G401 (cell line): ENCODE data around the gene KIAA0319L. TPM values are rescaled to one million over a fixed set of nuclear protein-coding genes. Genes with fewer than 3 reads are reported as not detected.
"Not testable (repeated sequence)": the region's sequence is repeated elsewhere in the genome, so short reads cannot be mapped to it uniquely, and the experiment has no call there.

Experiments
- DNase-seq: peaks from one replicate; pipeline ENCODE4 v3.0.0-alpha.2; 2015; ENCODE audit warnings: low spot score
- in situ Hi-C: cut with HindIII; loops from 2 replicates; pipeline ENCODE4 v1.10.0; 2016; ENCODE audit warnings: low sequenced_read_pairs, mixed read lengths
- total RNA-seq: library from RNA; depleted of rRNA; stranded (reverse); fragments of >200 nt; shearing (Covaris generic); gene quantifications from 2 replicates; pipeline ENCODE4 v1.2.3, GENCODE V29; 2014

The KIAA0319L gene
- total RNA-seq, 1 experiment from 2014 or later, result 31.1 TPM

DNA sequence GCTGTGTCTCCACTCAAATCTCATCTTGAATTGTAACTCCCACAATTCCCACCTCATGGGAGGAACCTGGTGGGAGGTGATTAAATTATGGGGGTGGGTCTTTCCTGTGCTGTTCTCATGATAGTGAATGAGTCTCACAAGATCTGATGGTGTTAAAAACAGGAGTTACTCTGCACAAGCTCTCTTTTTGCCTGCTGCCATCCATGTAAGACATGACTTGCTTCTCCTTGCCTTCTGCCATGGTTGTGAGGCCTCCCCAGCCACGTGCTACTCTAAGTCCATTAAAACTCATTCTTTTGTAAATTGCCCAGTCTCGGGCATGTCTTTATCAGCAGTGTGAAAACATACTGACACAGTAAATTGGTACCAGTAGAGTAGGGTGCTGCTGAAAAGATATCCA lies 93.5 kb downstream of the KIAA0319L start:
- DNase-seq, in situ Hi-C loops: not testable (repeated sequence)

DNA sequence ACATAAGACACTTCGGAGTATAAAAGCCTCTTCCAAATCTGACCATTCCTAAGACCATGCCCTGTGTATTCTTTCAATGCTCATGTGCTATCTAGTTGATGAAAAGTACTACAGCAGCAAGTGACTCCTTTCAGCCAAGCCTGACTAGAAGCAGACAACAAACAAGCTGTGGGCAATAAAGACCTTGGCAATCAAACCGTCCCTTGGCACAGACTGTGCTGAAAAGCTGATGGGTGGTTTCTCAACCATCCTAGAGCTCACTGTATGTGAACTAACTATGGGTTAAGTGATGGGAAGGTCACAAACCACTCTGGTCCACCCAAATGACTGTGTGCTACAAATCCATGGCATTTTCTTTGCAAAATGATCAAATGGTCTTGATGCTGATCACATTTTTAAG lies 94.0 kb downstream of the KIAA0319L start:
- DNase-seq, result no peak
- in situ Hi-C loops, result no loop called here

DNA sequence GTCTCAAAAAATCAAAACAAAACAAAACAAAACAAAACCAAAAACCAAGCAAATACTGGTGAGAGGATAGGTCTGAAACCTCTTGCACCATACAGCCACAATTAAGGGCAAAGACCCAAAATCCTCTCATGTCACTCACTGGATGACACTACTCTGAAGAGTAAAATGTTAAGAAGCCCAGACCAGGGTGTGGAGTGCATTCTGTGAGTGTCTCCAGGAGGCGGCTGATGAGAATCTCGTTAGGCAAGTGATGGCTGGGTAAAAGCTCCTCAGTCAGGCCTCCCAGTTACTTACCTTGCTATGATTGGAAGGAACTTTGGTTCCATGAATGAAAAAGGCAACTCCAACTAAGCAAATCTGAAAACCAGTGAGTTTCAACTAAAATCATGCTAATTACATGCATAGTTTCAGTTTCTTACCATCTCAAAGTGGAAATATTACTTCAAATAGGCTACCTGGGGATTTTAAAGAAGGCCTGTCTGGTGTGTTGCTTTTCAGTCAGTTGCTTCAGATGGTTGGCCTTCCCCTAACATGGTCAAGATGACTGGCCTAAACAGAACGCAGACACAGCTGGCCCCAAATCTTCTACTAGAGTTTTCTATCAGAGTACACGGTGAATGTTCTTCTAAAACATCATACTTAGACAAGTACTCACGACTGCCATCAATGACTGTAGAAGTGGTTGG lies 95.1 kb downstream of the KIAA0319L start:
- DNase-seq, result no peak
- in situ Hi-C loops, result no loop called here

DNA sequence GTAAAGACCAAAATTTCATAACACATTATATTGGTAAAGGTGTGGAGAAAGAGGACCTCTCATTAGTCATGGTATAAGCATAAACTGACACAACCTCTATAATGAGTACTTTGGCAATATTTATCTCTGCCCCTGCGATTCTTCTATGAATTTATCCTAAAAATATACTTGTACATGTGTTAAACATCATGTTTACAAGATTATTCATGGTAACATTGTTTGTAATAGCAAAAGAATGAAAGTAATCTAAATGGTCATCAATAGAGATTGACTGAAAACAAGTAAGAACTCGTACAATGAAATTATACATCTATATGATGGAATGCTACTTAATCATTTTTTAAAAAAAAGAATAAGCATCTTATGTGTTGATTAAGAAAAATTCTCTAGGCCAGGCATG lies 96.4 kb downstream of the KIAA0319L start:
- DNase-seq, result no peak
- in situ Hi-C loops, result no loop called here

DNA sequence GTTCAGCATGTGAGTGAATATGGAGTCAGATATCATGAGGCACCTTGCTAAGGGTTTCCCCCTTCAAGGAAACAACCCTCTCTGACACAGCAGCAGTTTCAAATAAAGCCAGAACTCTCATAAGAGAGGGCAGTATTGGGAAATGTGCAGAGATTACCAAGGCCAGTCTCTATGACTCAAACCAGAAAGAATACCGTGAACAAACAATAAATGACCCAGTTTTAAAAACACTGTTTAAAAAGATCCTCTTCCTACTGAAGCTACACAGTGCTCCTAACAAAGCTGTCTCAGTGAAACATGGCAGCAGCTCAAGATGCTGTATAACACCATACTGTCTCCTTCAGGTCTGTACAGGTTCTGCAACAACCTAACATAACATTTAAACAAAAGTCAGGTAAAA lies 102.6 kb downstream of the KIAA0319L start:
- in situ Hi-C loops, result no loop called here
- DNase-seq, result no peak

DNA sequence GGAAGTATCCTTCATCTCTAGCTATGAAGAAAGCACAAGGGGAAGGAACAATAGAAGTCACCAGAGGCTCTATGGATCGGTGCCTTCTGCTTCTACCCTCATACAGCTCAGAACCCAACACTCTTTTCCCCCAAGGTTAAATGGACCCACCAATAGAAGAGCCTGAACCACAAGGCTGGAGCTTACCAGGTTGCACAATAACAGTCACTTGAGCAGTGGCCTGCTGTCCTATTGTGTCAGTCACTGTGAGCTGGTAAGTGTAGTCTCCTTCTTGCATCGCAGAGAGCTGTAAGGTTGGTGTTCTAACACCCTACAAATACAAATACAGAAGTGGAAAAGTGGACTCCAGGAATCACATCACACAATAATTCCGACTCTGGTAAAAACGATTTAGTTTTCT lies 103.0 kb downstream of the KIAA0319L start:
- in situ Hi-C loops, result no loop called here
- DNase-seq, result no peak

DNA sequence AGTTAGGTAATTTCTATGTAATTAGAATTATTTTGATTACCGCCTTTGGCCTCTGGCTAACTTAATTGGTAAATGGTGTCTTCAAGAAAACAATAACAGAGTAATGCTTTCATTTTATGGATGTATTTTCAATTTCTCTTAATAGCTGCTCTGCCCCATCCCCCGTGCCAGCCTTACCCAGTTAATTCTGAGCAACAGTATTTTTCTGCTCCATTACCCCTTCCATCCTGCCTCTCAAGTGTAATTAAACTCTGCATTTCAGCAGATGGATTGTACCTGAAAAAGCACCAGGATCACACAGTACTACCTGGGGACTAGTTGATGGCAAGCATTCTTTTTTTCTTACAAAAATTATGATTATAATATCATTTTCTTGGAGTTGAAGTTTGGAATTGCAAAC lies 104.2 kb downstream of the KIAA0319L start:
- no peak for DNase-seq
- in situ Hi-C loops, result no loop called here

DNA sequence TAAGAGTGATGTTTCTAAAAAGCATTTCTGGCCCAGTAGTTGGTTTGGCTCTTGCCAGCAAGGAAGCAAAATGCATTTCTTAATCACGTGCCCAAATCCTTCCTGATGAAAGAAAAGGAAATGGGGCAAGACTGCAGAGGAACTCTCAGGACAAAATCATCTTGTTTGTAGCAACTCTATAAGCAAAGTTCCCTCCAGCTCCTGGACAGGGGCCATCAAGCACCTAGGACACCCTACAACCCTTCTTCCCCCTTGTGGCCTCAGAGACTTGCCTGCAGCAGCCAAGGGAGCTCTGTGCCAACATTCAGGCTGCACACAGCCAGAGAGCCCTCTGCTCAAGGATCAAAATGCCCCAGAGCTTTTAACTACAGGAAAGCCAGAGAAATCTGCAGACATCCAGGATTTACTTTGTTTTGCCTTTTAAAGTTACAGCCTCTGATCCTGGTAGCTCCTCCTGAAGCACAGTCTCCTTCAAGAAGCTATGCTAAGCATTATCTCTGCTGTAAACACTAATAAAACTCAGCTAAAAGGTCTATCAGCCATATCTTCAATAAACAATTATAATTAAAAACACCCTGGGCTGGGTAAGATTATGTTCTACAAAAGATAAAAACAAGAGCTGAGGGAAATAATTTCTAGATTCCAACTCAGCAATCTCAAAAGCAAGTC lies 105.0 kb downstream of the KIAA0319L start:
- in situ Hi-C loops, result no loop called here
- peak; percentile 33 for DNase-seq

DNA sequence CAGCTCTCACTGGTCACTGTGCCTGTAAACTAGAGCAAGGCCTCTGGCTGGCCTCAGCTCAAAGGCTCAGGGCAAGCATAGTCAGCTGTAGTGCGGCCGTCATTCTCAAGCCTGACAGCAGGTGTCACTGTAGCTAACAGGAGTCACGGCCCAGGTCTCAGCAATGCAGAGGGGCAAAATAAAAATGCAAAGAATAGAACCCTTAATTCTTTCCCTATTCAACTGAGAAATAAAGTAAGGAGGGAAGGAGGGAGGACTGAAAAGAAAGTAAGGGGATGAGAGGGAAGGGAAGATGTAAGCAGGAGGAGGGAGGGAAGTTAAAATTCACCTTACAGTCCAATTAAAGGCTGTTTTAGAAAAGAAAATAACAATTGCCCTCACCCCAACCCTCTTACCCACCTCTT lies 106.1 kb downstream of the KIAA0319L start:
- DNase-seq, result peak; percentile 85
- in situ Hi-C loops, result no loop called here

DNA sequence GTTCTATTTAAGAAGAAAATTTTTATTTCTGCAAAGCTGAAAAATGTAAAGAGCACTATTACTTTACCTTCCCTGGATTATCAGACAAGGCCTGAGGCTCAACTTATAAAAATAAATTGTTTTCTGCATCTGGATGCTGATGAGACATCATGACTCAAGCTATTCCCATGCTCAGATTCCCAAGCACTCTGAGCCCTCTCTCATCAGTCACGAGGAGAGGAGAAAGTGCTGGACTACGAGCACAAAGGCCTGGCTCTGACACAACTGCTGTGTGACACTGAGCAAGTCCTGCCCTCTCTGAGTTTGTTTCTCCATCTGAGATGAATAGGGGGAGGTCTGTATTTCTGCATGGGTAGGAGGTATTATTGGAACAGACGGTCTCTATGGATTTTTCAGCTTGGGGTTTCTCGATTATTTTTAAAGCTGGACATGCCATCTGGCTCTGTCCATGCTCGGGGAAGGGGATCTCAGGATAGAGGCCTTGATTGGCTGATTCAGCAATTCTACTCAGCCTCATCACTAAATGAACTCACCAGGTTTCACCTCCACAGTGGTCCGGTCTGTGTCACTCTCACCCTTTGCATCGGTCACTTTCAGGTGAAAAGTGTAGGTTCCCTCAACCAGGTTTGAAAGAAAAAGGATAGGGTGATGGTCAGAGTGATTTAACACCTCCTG lies 107.7 kb downstream of the KIAA0319L start:
- in situ Hi-C loops, result loop anchor here (10.0 kb wide), 1 partner anchor 115 kb away; no protein-coding TSS in a partner anchor
- no peak for DNase-seq

DNA sequence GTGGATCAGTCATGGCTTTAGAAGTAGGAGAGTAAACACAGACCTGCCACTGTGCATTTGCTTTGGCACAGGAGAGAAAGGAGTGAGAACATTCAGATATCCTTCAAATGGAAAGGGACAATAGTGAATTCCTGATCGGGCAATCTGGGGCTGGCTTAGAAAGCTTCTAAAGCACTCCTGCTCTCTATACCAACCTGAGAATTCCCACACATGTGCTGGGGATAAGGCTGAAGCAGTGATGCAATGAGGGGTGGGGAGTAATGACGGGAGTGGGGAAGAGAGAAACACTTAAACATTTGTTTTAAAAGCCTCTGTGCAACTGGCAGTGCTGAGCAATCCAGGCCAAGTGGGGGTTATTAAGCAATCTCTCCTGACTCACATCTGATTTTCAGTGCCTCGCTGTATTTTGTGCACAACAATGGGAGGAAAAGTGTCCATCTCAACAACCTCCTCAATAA lies 108.8 kb downstream of the KIAA0319L start:
- no peak for DNase-seq
- in situ Hi-C loops, result loop anchor here (10.0 kb wide), 1 partner anchor 116 kb away; no protein-coding TSS in a partner anchor

DNA sequence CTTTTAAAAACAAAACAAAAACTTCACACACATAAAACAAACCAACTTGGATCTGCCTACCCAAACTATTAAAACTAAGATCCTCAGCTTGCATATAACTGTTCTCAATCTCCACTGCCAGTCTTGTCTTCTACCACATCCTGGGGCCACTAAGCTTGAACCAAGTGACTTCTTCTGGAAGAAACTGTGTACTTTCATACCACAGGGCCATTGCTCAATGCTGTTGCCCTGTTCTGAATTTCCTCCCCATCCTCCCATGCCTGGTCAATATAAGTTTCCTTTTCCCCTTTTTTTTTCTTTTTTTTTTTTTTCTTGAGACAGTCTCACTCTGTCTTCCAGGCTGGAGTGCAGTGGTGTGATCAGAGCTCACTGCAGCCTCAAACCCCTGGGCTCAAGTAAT lies 109.9 kb downstream of the KIAA0319L start:
- in situ Hi-C loops, result loop anchor here (10.0 kb wide), 1 partner anchor 118 kb away; no protein-coding TSS in a partner anchor
- DNase-seq, result no peak

DNA sequence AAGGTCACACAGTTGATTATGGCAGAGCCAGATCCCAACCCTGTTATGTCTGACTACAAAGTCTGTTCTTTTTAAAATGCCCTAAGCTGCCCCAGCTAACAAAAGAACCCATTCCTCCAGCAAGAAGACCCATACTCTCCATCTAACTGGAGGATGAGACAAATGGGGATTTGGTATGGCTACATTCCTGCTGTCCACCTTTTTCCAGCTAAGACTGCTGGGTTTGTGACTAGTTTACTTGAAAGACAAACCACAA lies 112.8 kb downstream of the KIAA0319L start:
- in situ Hi-C loops, result loop anchor here (10.0 kb wide), 1 partner anchor 120 kb away; no protein-coding TSS in a partner anchor

DNA sequence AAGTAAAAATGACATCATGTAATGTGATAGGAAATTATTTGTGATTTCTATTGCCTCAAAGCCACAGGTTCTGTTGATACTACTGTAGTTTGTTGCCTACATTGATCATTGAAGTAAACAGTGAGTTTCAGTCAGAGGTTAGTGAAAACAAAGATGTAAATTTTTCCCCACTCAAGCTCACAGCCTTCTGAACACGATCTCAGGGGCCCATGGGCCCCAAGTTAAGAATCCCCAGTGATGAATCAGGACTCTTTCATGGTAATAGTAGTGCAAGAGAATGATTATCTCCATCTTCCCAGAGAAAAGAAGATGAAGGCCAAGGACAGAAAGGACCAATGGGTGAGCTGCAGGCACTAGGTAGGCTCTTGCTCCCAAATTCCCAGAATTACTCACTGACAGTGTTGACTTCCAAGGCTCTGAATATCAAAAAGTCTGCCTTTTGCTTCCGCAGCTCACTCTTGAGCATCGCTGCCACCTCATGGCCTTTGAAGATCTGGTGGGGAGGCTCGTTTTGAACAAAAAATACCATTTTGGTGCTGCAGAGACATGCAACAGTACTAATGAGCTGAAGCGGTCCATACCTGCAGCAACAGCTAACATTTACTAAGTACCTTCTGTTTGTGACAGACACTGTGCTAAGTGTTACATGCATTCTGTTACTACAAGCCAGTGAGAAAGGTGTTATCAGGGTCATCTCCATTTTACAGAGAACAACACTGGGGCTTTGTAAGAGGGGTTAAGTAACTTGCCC lies 113.3 kb downstream of the KIAA0319L start:
- no peak for DNase-seq
- in situ Hi-C loops, result loop anchor here (10.0 kb wide), 1 partner anchor 121 kb away; no protein-coding TSS in a partner anchor

More for the DNA sequence above, 112.8 kb downstream of the KIAA0319L start:
- no peak for DNase-seq

DNA sequence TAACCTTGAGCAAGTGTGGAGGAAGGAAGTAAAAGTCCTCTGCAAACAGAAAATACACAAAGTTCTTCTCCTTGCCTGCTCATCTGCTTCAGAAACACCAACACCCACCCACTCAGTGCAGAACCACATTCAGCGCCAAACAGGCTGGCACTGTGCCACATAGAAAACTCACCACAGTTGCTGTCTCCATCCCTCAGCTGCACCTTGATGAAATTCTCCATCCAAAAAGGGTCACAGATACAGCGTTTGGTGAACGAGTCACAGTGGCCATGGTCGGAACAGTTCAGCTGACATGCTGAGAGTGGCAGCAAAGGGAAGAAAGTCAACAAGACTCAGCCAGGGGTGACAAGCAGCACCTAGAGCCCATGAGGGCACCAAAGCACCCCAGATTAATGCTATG lies 114.5 kb downstream of the KIAA0319L start:
- in situ Hi-C loops, result loop anchor here (10.0 kb wide), 1 partner anchor 122 kb away; no protein-coding TSS in a partner anchor

DNA sequence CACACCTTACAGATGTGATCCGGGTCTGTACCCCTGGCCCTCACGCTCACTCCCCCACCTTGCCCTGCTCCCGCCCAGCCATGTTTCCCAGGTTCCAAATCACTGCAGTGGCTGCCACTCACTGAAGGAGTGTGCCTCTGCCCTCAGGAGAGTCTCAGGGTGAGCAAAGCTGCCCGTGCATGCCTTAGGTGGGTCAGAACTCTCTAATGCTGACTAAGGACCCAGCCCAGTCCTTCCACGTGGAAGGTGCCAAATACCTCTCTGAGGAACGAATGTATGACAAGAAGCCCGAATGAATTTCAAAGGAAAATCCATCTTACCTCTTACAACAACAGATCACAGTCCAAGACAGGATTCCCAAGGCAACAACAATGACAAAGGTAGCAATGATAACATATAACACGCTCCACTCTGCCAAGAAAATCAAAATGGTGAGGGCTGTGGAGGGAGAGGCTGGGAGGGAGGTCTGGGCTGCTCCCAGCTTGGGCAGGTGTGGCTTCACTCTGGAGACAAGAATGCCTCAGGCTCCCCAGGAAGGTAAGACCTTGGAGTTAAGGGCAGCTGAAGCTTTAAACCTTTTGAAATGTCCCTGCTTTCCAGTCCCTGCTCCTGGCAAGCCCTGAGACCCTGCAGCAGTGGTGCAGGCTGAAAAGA lies 115.2 kb downstream of the KIAA0319L start:
- in situ Hi-C loops, result loop anchor here (10.0 kb wide), 1 partner anchor 123 kb away; no protein-coding TSS in a partner anchor
- no peak for DNase-seq

More for the DNA sequence above, 114.5 kb downstream of the KIAA0319L start:
- DNase-seq, result no peak

DNA sequence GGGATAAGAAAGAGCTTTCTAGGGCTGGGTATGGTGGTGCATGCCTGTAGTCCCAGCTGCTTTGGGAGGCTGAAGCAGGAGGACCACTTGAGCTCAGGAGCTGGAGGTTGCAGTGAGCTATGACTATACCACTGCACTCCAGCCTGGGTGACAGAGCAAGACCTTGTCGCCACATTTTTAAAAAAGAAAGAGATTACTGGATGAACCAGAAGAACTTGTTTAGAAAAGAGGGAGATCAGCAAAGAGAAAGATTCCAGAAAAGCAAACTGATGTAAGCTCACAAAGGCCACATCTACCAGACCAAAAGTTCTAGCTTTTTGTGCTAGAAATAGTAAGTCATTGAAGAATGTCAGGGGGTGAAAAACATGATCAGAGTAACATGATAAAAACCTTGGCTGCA lies 117.6 kb downstream of the KIAA0319L start:
- in situ Hi-C loops, result loop anchor here (10.0 kb wide), 1 partner anchor 125 kb away; no protein-coding TSS in a partner anchor
- DNase-seq, result no peak

DNA sequence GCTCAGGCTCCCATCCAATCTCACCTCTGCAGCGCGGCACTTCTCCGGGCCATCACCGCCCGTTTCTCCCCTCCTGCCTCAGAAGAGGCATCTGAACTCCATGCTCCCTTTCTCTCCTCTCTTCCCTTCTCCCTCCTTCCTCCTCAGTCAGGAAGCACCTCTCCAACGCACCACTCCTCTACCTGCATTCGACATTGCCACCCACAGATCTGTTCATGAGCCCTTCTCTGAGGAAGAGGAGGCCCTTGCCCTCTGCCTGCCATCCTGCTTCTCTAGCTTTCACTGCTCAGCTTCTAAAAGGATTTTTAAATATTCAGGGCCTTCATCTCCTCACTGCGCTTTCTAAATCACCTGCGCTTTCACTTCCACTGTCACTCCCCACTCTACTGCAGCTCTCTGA lies 120.0 kb downstream of the KIAA0319L start:
- DNase-seq, result no peak
- in situ Hi-C loops, result no loop called here

DNA sequence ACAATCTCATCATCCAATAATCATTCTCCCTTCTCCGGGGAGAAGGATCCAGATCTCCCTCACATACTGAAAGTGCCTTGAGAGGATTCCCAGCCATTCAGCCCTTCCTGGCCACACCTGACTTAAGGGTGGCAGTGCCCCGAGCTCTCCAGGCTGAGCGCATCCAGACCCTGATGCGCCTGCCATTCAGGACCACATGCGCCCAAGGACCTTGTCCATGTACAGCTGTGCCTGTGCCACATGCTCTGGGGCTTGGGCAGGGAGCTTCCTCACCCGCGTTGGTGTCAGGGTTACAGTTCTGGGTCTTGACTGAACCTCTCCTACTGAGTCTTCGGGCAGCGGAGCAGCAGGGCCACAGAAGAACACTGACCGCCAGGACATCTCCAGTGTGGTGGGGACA lies 121.1 kb downstream of the KIAA0319L start:
- in situ Hi-C loops, result no loop called here

More for the DNA sequence above, 121.1 kb downstream of the KIAA0319L start:
- DNase-seq, result no peak
